GM12891 (cell line): ENCODE measurements around the gene CCR2.
"Not testable (repeated sequence)": the region's sequence is repeated elsewhere in the genome, so short reads cannot be mapped to it uniquely, and the experiment has no call there.

Experiments
- DNase-seq: peaks from one replicate; pipeline ENCODE4 v3.0.0; 2011; ENCODE audit warnings: low spot score; ENCODE audit not compliant: insufficient read length
- FAIRE-seq: peaks from 2 replicates; lab custom pipeline; 2011; peaks lifted over from hg19 to GRCh38; lab: Jason Lieb, UNC
- PAX5 ChIP-seq: IDR thresholded peaks from 2 replicates; pipeline ENCODE4 v1.6.1; 2011; ENCODE audit warnings: low read length, moderate library complexity, mild to moderate bottlenecking; ENCODE audit not compliant: insufficient read depth, severe bottlenecking
- POLR2A ChIP-seq: IDR thresholded peaks from 2 replicates; pipeline ENCODE4 v1.6.1; 2011; ENCODE audit warnings: low read depth, low read length, control low read depth
- POLR2AphosphoS5 ChIP-seq: IDR thresholded peaks from 2 replicates; pipeline ENCODE4 v1.6.1; 2011; ENCODE audit warnings: low read depth, low read length, control low read depth
- POU2F2 ChIP-seq: IDR thresholded peaks from 2 replicates; pipeline ENCODE4 v1.6.1; 2011; ENCODE audit warnings: low read depth, mild to moderate bottlenecking, control low read depth, low read length, moderate library complexity
- SPI1 ChIP-seq: IDR thresholded peaks from 2 replicates; pipeline ENCODE4 v1.6.1; 2011; ENCODE audit warnings: low read depth, low read length, control low read depth
- TAF1 ChIP-seq: IDR thresholded peaks from 2 replicates; pipeline ENCODE4 v1.6.1; 2011; ENCODE audit warnings: low read depth, low read length, control low read depth

The CCR2 gene

GRCh38 chr3:46372492-46373359 lies 18.8 kb downstream of the CCR2 start:
- DNase-seq (no peak), FAIRE-seq (peak; percentile 57)
- TF ChIP-seq PAX5 (no peak), POLR2A (no peak), POU2F2 (no peak), SPI1 (no peak)

- DNase-seq: no peak
- no peak for FAIRE-seq
- TF ChIP-seq POLR2A (no peak), TAF1 (no peak), PAX5 (no peak), POLR2AphosphoS5 (no peak), POU2F2 (no peak), SPI1 (no peak)
These were observed 20.8 kb downstream of the CCR2 start for GRCh38 chr3:46374755-46375154.

GRCh38 chr3:46375218-46375617 lies 21.3 kb downstream of the CCR2 start:
- no peak for DNase-seq
- peak; percentile 68 for FAIRE-seq
- TF ChIP-seq SPI1: no peak
- TF ChIP-seq TAF1: no peak
- TF ChIP-seq POLR2AphosphoS5: no peak
- no peak for TF ChIP-seq PAX5
- no peak for TF ChIP-seq POU2F2
- no peak for TF ChIP-seq POLR2A

- TF ChIP-seq TAF1 (no peak), POU2F2 (no peak)
- no peak for DNase-seq
- peak; percentile 51 for FAIRE-seq
These were observed 21.9 kb downstream of the CCR2 start for GRCh38 chr3:46375814-46376213.

GRCh38 chr3:46378426-46378942 lies 24.6 kb downstream of the CCR2 start:
- DNase-seq: no peak
- TF ChIP-seq TAF1 (no peak), PAX5 (no peak), SPI1 (no peak), POLR2A (no peak), POLR2AphosphoS5 (no peak)
- FAIRE-seq: peak; percentile 90

- DNase-seq: no peak
- TF ChIP-seq TAF1 (no peak), POU2F2 (no peak), PAX5 (no peak), POLR2AphosphoS5 (no peak), POLR2A (no peak), SPI1 (no peak)
- peak; percentile 60 for FAIRE-seq
These were observed 26.7 kb downstream of the CCR2 start for GRCh38 chr3:46380471-46381221.

GRCh38 chr3:46381625-46382024 lies 27.7 kb downstream of the CCR2 start:
- FAIRE-seq (no peak), DNase-seq (no peak)

GRCh38 chr3:46383211-46383950 lies 29.5 kb downstream of the CCR2 start:
- TF ChIP-seq SPI1: peak; percentile 40; the same call in 1 of the 2 replicates
- TF ChIP-seq POLR2AphosphoS5: no peak
- no peak for FAIRE-seq
- DNase-seq: no peak

More at GRCh38 chr3:46381625-46382024, 27.7 kb downstream of the CCR2 start:
- TF ChIP-seq POLR2A (no peak), POU2F2 (no peak), SPI1 (no peak), TAF1 (no peak), PAX5 (no peak), POLR2AphosphoS5 (no peak)

- DNase-seq (no peak), FAIRE-seq (peak; percentile 64)
- TF ChIP-seq TAF1 (no peak), SPI1 (peak; percentile 55)
These were observed 30.0 kb downstream of the CCR2 start for GRCh38 chr3:46383951-46384330.

GRCh38 chr3:46386205-46386604 lies 32.3 kb downstream of the CCR2 start:
- no peak for DNase-seq
- TF ChIP-seq POLR2AphosphoS5 (no peak), SPI1 (0 out of 2 replicates have a peak, but pooled peaks have one; percentile 40)
- FAIRE-seq: peak; percentile 59

GRCh38 chr3:46388847-46389246 lies 34.9 kb downstream of the CCR2 start:
- not testable (repeated sequence) for FAIRE-seq, DNase-seq
